Left kidney (tissue), 2 donors: ENCODE results near the gene SCNN1A. TPM values are rescaled to one million over a fixed set of nuclear protein-coding genes. Genes with fewer than 3 reads are reported as not detected.

ENCODE experiments used
- DNase-seq: peaks from one replicate; pipeline ENCODE4 v3.0.0-alpha.2; 2013
- polyA plus RNA-seq: library from polyadenylated mRNA; unstranded; fragments of 120-200 nt; gene quantifications from one replicate; pipeline ENCODE4 v1.2.1, GENCODE V29; 2013; ENCODE audit not compliant: insufficient read length

Gene SCNN1A
- polyA plus RNA-seq, 1 donor, result 80.1 TPM

- no peak for DNase-seq
These were observed 9.4 kb upstream of the SCNN1A start for GRCh38 chr12:6384499-6385436.

- peak; percentile 82 for DNase-seq
These were observed 8.5 kb upstream of the SCNN1A start, which contains the start of gene LTBR for GRCh38 chr12:6383572-6384498. TSS of gene LTBR (plus strand) at chr12:6384162. CDS start at chr12:6384359, 197 bp downstream.

GRCh38 chr12:6382982-6383381 lies 7.6 kb upstream of the SCNN1A start:
- no peak for DNase-seq

GRCh38 chr12:6382371-6382770 lies 7.0 kb upstream of the SCNN1A start:
- no peak for DNase-seq

- no peak for DNase-seq
These were observed 5.1 kb upstream of the SCNN1A start for GRCh38 chr12:6380141-6381121.

- no peak for DNase-seq
These were observed 3.5 kb upstream of the SCNN1A start for GRCh38 chr12:6378709-6379472.

GRCh38 chr12:6377667-6377994 lies 2.3 kb upstream of the SCNN1A start:
- no peak for DNase-seq

GRCh38 chr12:6376870-6377666 lies 1.7 kb upstream of the SCNN1A start:
- DNase-seq, result no peak

GRCh38 chr12:6376079-6376869 lies 911 bp upstream of the SCNN1A start:
- DNase-seq, result no peak

- no peak for DNase-seq
These were observed 590 bp downstream of the SCNN1A start for GRCh38 chr12:6374786-6375160.

- DNase-seq, result no peak
These were observed 1.2 kb downstream of the SCNN1A start for GRCh38 chr12:6374028-6374785.

- DNase-seq, result no peak
These were observed 2.2 kb downstream of the SCNN1A start for GRCh38 chr12:6373022-6373787.

GRCh38 chr12:6372403-6373003 lies 2.9 kb downstream of the SCNN1A start:
- no peak for DNase-seq

- DNase-seq, result peak; percentile 83
These were observed 4.2 kb downstream of the SCNN1A start for GRCh38 chr12:6370994-6371754.

- no peak for DNase-seq
These were observed 4.8 kb downstream of the SCNN1A start for GRCh38 chr12:6370576-6370935.

- no peak for DNase-seq
These were observed 5.3 kb downstream of the SCNN1A start for GRCh38 chr12:6369916-6370575.
